NCI-H748 (cell line): Measurements from ENCODE around the gene PAQR4.

Experiments
- DNase-seq: peaks from one replicate; lab custom pipeline; 2025; ENCODE audit not compliant: unreplicated experiment; lab: John Stamatoyannopoulos, UW

PAQR4 gene

DNA sequence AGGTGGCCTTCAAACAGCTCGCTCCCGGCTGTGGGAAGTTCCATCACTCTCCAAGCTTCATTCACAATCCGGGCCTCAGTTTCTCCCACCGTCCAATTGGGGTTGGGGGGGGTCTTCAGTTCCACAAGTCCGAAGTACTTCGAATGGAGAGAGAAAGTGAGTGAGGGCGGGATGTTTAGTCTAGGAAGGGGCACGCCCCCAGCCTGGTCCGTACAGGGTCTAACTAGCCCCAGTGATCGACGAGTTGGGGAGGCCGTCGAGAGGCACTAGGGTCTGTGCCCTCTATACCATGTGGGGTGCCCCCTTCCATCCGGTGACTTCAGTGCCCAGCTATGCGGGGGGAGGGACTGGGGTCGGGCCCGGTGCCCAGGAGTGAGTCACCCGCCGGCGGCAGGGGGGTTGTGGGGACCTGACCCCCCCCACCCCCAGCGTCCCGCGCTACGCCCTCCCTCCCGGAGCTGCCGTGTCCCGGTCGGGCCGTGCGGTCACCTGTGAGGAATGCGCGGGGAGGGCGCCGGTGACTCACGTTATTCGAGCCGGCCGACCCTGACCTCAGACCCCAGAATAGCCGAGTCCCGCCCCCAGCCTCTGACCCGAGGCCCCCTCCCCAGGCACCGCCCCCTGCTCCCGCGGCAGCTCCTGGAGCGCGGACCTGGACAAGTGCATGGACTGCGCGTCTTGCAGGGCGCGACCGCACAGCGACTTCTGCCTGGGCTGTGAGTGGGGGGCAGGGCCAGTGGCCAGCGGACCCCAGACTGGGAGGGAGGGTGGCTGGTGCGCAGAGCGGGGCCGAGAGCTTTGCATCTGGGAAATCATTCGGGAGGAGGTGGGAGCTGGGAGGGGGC lies 51.7 kb downstream of the PAQR4 start:
- DNase-seq, result peak; percentile 56

DNA sequence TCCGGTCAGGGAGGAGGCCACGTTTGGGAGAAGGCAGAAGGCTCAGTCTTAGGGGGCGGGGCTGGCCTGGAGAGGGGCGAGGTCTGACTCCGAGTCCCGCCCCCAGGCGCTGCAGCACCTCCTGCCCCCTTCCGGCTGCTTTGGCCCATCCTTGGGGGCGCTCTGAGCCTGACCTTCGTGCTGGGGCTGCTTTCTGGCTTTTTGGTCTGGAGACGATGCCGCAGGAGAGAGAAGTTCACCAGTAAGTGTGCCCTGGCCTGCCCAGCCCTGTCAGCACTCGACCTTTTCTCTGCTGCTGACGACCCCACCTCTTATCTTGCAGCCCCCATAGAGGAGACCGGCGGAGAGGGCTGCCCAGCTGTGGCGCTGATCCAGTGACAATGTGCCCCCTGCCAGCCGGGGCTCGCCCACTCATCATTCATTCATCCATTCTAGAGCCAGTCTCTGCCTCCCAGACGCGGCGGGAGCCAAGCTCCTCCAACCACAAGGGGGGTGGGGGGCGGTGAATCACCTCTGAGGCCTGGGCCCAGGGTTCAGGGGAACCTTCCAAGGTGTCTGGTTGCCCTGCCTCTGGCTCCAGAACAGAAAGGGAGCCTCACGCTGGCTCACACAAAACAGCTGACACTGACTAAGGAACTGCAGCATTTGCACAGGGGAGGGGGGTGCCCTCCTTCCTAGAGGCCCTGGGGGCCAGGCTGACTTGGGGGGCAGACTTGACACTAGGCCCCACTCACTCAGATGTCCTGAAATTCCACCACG lies 52.5 kb downstream of the PAQR4 start:
- DNase-seq, result peak; percentile 56

DNA sequence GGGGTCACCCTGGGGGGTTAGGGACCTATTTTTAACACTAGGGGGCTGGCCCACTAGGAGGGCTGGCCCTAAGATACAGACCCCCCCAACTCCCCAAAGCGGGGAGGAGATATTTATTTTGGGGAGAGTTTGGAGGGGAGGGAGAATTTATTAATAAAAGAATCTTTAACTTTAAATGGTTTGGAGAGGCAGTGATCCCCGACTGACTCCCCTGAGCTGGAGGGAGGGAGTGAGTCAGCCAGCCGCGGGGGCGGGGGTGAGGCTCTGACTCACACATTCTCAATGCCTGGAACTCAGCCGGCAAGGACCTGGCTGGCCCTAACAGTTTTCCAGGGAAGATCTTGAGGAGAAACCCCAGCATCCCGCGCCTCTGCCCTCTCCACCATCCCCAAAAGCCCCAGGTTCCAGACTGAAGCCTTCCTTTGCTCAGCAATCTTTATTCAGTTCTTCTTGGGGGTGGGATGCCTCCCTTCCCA lies 53.1 kb downstream of the PAQR4 start:
- no peak for DNase-seq

DNA sequence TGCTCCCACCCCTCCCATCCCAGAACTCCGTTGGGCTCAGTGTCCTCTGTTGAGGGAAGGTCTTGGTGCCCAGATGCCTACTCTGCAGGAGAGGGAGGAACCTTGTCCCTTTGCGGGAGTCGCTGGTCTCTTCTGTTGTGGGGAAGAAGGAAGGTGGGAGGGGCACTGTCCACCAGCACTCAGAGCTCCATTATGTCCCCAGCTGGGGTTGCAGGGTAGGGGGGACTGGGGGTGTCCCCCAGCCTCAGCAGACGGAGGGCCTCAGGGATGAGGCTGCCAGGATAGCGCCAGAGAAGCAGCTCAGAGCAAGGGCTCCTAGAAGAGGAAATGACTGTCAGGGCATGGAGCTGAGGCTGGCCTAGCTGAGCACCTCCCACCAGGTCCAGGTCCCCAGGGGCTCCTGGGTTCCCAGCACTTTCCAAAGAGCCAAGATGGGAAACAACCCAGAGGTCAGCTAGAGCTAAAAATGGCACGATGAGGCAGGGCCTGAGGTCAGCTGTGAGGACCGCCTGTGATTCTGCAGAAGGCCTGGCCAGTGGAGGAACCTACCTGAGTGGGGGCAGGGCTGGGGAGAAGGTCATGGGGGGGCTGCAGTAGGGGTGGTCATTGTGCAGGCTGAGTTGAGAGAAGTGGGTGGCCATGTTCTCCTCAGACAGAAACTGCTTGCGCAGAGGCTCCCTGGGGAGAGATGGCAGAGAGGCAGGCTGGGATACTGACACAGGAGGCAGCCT lies 53.7 kb downstream of the PAQR4 start:
- DNase-seq, result no peak
